HepG2 (cell line): Measurements from ENCODE around the gene MMP24OS. TPM values are rescaled to one million over a fixed set of nuclear protein-coding genes. Genes with fewer than 3 reads are reported as not detected.
"Not testable (repeated sequence)": the region's sequence is repeated elsewhere in the genome, so short reads cannot be mapped to it uniquely, and the experiment has no call there.

Source experiments
- ATAC-seq: fragments of 200-7000 bp; cut with Tn5 transposase; 3 replicates; pipeline ENCODE4 v1.9.1; 2020; ENCODE audit warnings: mild to moderate bottlenecking, moderate library complexity
- BruUV-seq: library from RNA; stranded (reverse); fragments of 400-500 nt; replicated peaks from 2 replicates; lab custom pipeline; 2021; lab: Mats Ljungman, UMichigan
- CTCF ChIA-PET: fragments of 300-600 bp; formaldehyde crosslinking; extraction: SDS; loops from one replicate; lab custom pipeline; 2021; ENCODE audit warnings: low total read pairs, inconsistent platforms, low intra/inter-chr PET ratio; lab: Yijun Ruan, JAX
- POLR2A ChIA-PET: fragments of 350-600 bp; sonication (Branson Sonifier 250); formaldehyde crosslinking; loops from one replicate; lab custom pipeline; 2020; ENCODE audit warnings: antibody characterized with exemption, inconsistent platforms; lab: Yijun Ruan, JAX
- DNase-seq: peaks from one replicate; pipeline ENCODE4 v3.0.0-alpha.2; 2015; ENCODE audit warnings: low spot score
- FAIRE-seq: peaks from 3 replicates; lab custom pipeline; 2011; peaks lifted over from hg19 to GRCh38; lab: Jason Lieb, UNC
- H2AFZ ChIP-seq: one replicate; pipeline ENCODE4 v1.6.1; 2011; ENCODE audit warnings: low read length, inconsistent platforms
- H3K27ac ChIP-seq: fragments of 300-600 bp; 3 replicates; pipeline ENCODE4 v1.8.0; 2011; ENCODE audit warnings: mixed run types, mild to moderate bottlenecking, mixed read lengths, low read length, inconsistent platforms; ENCODE audit not compliant: insufficient read depth; ENCODE audit errors: extremely low read length
- H3K27me3 ChIP-seq, 2 experiments: fragments of 200-600 bp in 1 of 2; 2 replicates in 1 of 2; 3 replicates in 1 of 2; pipeline versions ENCODE4 v1.6.0 to v1.8.0; 2011; ENCODE audit warnings: low read length in 2 of 2, mild to moderate bottlenecking in 2 of 2, moderate library complexity in 2 of 2, inconsistent platforms in 1 of 2; ENCODE audit not compliant: insufficient read depth in 2 of 2, control insufficient read depth in 1 of 2
- H3K36me3 ChIP-seq, 2 experiments: fragments of 200-600 bp in 1 of 2; replicated peaks in 1 of 2; 2 replicates in 1 of 2; 3 replicates in 1 of 2; pipeline versions ENCODE4 v1.5.1 to v1.8.0; 2011; ENCODE audit warnings: low read length in 2 of 2, inconsistent platforms in 1 of 2; ENCODE audit not compliant: insufficient read depth in 2 of 2, control insufficient read depth in 1 of 2
- H3K4me1 ChIP-seq: 2 replicates; pipeline ENCODE4 v1.5.1; 2012; ENCODE audit warnings: low read length, inconsistent platforms; ENCODE audit not compliant: insufficient read depth
- H3K4me2 ChIP-seq: 2 replicates; pipeline ENCODE4 v1.6.0; 2011; ENCODE audit warnings: low read depth, low read length, inconsistent platforms
- H3K4me3 ChIP-seq, 3 experiments: fragments of 200-600 bp in 1 of 3; sonication (generic), shearing (Covaris generic) in 1 of 3; replicated peaks in 1 of 3; 2 replicates each; pipeline ENCODE4 v1.5.1; 2011 to 2016; ENCODE audit warnings: low read length in 3 of 3, inconsistent platforms in 2 of 3, low read depth in 2 of 3, mild to moderate bottlenecking in 2 of 3, control low read depth in 1 of 3, mixed read lengths in 1 of 3; ENCODE audit not compliant: insufficient read depth in 1 of 3
- H3K79me2 ChIP-seq: one replicate; pipeline ENCODE4 v1.6.1; 2011; ENCODE audit warnings: low read length, inconsistent platforms; ENCODE audit not compliant: insufficient read depth
- H3K9ac ChIP-seq: 2 replicates; pipeline ENCODE4 v1.6.0; 2011; ENCODE audit warnings: mild to moderate bottlenecking, low read depth, low read length, inconsistent platforms; ENCODE audit not compliant: insufficient read depth
- H3K9me3 ChIP-seq: 2 replicates; pipeline ENCODE4 v1.5.1; 2012; ENCODE audit warnings: mild to moderate bottlenecking, low read length
- H4K20me1 ChIP-seq: 2 replicates; pipeline ENCODE4 v1.6.0; 2011; ENCODE audit warnings: inconsistent platforms, mild to moderate bottlenecking, low read length, moderate library complexity; ENCODE audit not compliant: insufficient read depth
- MAFF ChIP-seq: IDR thresholded peaks from 2 replicates; pipeline ENCODE4 v1.6.1; 2011; ENCODE audit warnings: low read depth, low read length, improper control_type of control experiment
- MAFK ChIP-seq, 2 experiments: IDR thresholded peaks in 1 of 2; conservative IDR thresholded peaks in 1 of 2; 2 replicates each; pipeline ENCODE4 v1.6.1; 2011; ENCODE audit warnings: improper control_type of control experiment in 2 of 2, low read length in 2 of 2
- SMC3 ChIP-seq: IDR thresholded peaks from 2 replicates; pipeline ENCODE4 v1.6.1; 2011; ENCODE audit warnings: low read length, improper control_type of control experiment
- ZSCAN25 ChIP-seq: sonication (generic); formaldehyde crosslinking; IDR thresholded peaks from 2 replicates; pipeline ENCODE4 v1.8.0; 2022; ENCODE audit warnings: mild to moderate bottlenecking, missing genetic modification reagents
- WGBS: methylation state at CpG from one replicate; pipeline ENCODE4 v1.1.6; 2017; ENCODE audit warnings: low lambda C conversion rate; 5-methylcytosine and 5-hydroxymethylcytosine counted together
- in situ Hi-C: cut with HindIII; loops from 2 replicates; pipeline ENCODE4 v1.10.0; 2017; ENCODE audit warnings: low pct_unique_long_range_greater_than_20kb; ENCODE audit not compliant: extremely low pct_ligation_motif_present
- intact Hi-C: fragments of 100-400 bp; cut with micrococcal nuclease; formaldehyde crosslinking; loops from one replicate; pipeline ENCODE4 v1.10.0; 2022; ENCODE audit not compliant: unreplicated experiment
- polyA plus RNA-seq, 8 experiments: library from polyadenylated mRNA; depleted of rRNA in 3 of 8; stranded (reverse) in 7 of 8; unstranded in 1 of 8; fragments of >200 nt; fragmentation: Illumina TruSeq in 4 of 8; extraction: Trizol in 4 of 8; gene quantifications; 2 replicates each; pipeline versions ENCODE4 v1.2.1 to v1.2.3, GENCODE V29; 2011 to 2016; ENCODE audit warnings: low read depth in 4 of 8, missing spikeins in 1 of 8, mixed read lengths in 1 of 8; ENCODE audit not compliant: insufficient read depth in 1 of 8
- total RNA-seq, 5 experiments: library from RNA; depleted of rRNA; stranded (reverse); fragments of >200 nt; fragmentation: Illumina TruSeq; extraction: Trizol; gene quantifications; 2 replicates each; pipeline ENCODE4 v1.2.3, GENCODE V29; 2016; ENCODE audit warnings: low read depth in 1 of 5

MMP24OS gene
- total and polyA plus RNA-seq, 2 of the 13 experiments (the other 11 are each of a cell fraction or from before 2014, with no cell fraction given) = 6.0 to 8.5 TPM

DNA sequence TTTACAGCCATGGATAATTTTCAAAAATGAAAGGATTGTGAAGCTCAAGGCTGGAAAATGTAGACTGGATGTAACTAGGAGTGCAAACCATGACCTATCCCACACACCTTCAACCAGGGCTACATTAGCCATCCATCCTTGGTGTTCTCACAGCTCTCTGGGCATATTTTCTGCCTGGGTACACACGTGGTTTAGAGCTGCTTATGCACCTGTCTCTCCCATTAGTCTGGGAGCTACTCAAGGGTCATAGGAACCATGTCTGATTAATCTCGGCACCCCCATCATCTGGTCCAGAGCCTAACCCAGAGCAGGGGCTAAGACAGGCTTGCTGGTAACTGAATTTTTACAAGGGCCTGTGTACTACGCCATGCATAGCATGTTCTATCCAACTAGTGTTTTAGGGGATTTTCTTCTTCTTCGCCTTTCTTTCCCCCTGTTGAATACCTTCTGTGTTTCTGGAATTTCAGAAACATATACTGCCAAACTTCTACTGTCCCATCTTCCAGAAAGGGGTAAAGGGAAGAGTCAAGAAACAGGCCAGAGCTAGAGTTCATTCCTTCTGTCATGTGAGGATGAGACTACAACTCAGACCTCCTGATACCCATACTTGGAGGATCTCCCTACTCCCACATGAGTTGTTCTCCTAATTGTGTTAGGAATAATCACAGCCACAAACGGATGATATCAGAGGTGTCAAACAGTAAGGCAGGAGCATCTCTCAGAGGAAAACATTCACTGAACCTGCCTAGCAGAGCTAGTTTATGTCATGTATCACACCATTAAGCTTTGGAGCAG lies 39.7 kb upstream of the MMP24OS start (continued):
- TF ChIP-seq ZSCAN25 (CRISPR knock-in tag) = no peak

DNA sequence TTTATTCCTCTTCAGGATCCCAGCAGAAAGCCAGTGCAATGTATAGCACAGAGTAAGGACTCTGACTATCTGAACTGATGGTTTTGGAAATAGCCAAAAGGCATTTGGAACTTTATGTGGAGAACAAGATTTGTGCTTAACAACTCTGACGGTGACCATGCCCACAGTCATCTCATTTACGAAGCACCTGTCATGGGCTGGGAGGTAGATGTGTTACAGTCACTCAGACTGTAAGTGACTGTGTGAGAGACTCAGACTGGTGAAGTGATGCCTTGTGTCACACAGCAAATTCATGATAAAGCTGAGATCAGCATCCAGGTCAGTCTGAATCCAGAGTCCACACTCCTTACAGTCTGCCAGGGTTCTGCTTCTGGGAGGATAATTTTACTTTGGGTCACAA lies 38.2 kb upstream of the MMP24OS start:
- FAIRE-seq = peak; percentile 42

DNA sequence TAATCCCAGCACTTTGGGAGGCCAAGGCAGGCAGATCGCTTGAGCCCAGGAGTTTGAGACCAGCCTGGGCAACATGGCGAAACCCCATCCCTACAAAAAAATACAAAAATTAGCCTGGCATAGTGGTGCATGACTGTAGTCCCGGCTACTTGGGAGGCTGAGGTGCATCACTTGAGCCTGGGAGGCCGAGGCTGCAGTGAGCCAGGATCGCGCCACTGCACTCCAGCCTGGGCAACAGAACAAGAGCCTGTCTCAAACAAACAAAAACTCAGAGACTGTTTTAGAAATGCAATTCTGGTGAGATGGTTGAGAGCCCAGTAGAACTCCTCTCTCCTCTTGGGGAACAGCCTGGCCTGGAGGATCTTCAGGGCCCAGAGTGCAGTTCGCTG lies 37.7 kb upstream of the MMP24OS start:
- H3K4me1 ChIP-seq = peaks cover 27% of the 10 kb centered on the region
- WGBS = 92% methylated on average over 7 of the region's 7 CpGs
- H3K4me3 ChIP-seq, H3K27me3 ChIP-seq, H4K20me1 ChIP-seq, intact Hi-C loops, H2AFZ ChIP-seq, H3K27ac ChIP-seq, CTCF ChIA-PET, H3K4me2 ChIP-seq, DNase-seq, BruUV-seq, H3K79me2 ChIP-seq, FAIRE-seq, H3K9me3 ChIP-seq, ATAC-seq, H3K9ac ChIP-seq, in situ Hi-C loops: not testable (repeated sequence)
- H3K36me3 ChIP-seq = peaks cover 7 to 23% of the 10 kb centered on the region in 2 experiments
- POLR2A ChIA-PET = interaction anchor here (3.4 kb wide), 1 partner anchor 12 kb away, joined by 21 read pairs; no protein-coding TSS in a partner anchor

More for the DNA sequence above, 38.2 kb upstream of the MMP24OS start:
- Histone ChIP-seq H3K4me1 (peaks cover 32% of the 10 kb centered on the region), H3K27ac (no peak overlapping the region), H3K4me2 (no peak overlapping the region), H3K36me3 (peaks cover 7 to 20% of the 10 kb centered on the region in 2 experiments), H3K4me3 (no peak overlapping the region), H3K9ac (no peak overlapping the region), H3K9me3 (no peaks in the 10 kb centered on the region), H3K27me3 (no peaks in the 10 kb centered on the region), H2AFZ (no peak overlapping the region), H4K20me1 (no peaks in the 10 kb centered on the region), H3K79me2 (no peaks in the 10 kb centered on the region)
- BruUV-seq = no TSS peak
- in situ Hi-C loops (no loop called here), intact Hi-C loops (no loop called here)
- ATAC-seq (no peak; the same call in 2 of the 3 replicates), DNase-seq (no peak)
- TF ChIP-seq MAFK (conservative IDR thresholded peaks at IDR 0.05 in 1 of 2, IDR thresholded peaks at IDR 0.05 in 1 of 2; ENCODE audit: low read length in 2 of 2) = peak; percentile 11 to 44; a peak in 1 of 4 replicates
- TF ChIP-seq SMC3 = no peak
- TF ChIP-seq MAFF = 0 out of 2 replicates have a peak, but pooled peaks have one; percentile 3
- POLR2A ChIA-PET = interaction anchor here (3.4 kb wide), 1 partner anchor 11 kb away, joined by 21 read pairs; no protein-coding TSS in a partner anchor
- CTCF ChIA-PET = no interaction called here
- 100% methylated on average over 2 of the region's 2 CpGs for WGBS
